ENCODE data around the gene SOST.

GRCh38 chr17:43800736-43801135 lies 42.1 kb upstream of the SOST start:
- TF ChIP-seq, protein P1, sequence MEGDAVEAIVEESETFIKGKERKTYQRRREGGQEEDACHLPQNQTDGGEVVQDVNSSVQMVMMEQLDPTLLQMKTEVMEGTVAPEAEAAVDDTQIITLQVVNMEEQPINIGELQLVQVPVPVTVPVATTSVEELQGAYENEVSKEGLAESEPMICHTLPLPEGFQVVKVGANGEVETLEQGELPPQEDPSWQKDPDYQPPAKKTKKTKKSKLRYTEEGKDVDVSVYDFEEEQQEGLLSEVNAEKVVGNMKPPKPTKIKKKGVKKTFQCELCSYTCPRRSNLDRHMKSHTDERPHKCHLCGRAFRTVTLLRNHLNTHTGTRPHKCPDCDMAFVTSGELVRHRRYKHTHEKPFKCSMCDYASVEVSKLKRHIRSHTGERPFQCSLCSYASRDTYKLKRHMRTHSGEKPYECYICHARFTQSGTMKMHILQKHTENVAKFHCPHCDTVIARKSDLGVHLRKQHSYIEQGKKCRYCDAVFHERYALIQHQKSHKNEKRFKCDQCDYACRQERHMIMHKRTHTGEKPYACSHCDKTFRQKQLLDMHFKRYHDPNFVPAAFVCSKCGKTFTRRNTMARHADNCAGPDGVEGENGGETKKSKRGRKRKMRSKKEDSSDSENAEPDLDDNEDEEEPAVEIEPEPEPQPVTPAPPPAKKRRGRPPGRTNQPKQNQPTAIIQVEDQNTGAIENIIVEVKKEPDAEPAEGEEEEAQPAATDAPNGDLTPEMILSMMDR (conservative IDR thresholded peaks at IDR 0.05 in 1 of 2, IDR thresholded peaks at IDR 0.05 in 1 of 2; ENCODE audit: extremely low read depth in 1 of 2, insufficient read depth in 1 of 2, low read depth in 1 of 2, low read length in 2 of 2) = no peak
- no peak for TF ChIP-seq EZH2 (IDR thresholded peaks at IDR 0.05; ENCODE audit: borderline replicate concordance, low read length)
